Central memory CD8-positive, alpha-beta T cell (primary cell): Measurements from ENCODE around the gene SF1.
A peak's percentile ranks its signal among the peaks of the same experiment; 100 is the strongest.

Experiments
- ATAC-seq: fragments of 150-1000 bp; cut with Tn5 transposase; replicated peaks from 2 replicates; pipeline ENCODE4 v1.10.0; 2022; ENCODE audit warnings: mild to moderate bottlenecking, moderate FRiP score, moderate number of reproducible peaks; ENCODE audit not compliant: poor library complexity, severe bottlenecking; ENCODE audit errors: extremely low read depth
- DNase-seq, 2 donors: peaks; one replicate each; pipeline ENCODE4 v3.0.0; 2021; ENCODE audit warnings: low spot score in 2 of 2
- H3K27ac Mint-ChIP-seq: one replicate; pipeline ENCODE4 v1.8.0; 2022; ENCODE audit warnings: low read depth, mild to moderate bottlenecking, moderate library complexity, mixed read lengths
- H3K27me3 Mint-ChIP-seq: one replicate; pipeline ENCODE4 v1.8.0; 2022; ENCODE audit warnings: mixed read lengths
- H3K36me3 Mint-ChIP-seq: one replicate; pipeline ENCODE4 v1.8.0; 2022; ENCODE audit warnings: mild to moderate bottlenecking, moderate library complexity, mixed read lengths; ENCODE audit not compliant: insufficient read depth
- H3K4me1 Mint-ChIP-seq: one replicate; pipeline ENCODE4 v1.8.0; 2022; ENCODE audit warnings: mixed read lengths
- H3K4me3 Mint-ChIP-seq: one replicate; pipeline ENCODE4 v1.8.0; 2022; ENCODE audit warnings: mild to moderate bottlenecking, moderate library complexity, mixed read lengths
- H3K9me3 Mint-ChIP-seq: one replicate; pipeline ENCODE4 v1.8.0; 2022; ENCODE audit warnings: mixed read lengths

SF1 gene

GRCh38 chr11:64786308-64786707, 8.0 kb upstream of the SF1 start:
- Mint-ChIP-seq H3K36me3 (peaks cover 6% of the 10 kb centered on the region), H3K27ac (peak overlapping the region; percentile 19), H3K27me3 (no peaks in the 10 kb centered on the region), H3K4me3 (no peak overlapping the region), H3K9me3 (no peaks in the 10 kb centered on the region), H3K4me1 (peaks cover 4% of the 10 kb centered on the region)
- DNase-seq: no peak
- ATAC-seq: no peak

DNA sequence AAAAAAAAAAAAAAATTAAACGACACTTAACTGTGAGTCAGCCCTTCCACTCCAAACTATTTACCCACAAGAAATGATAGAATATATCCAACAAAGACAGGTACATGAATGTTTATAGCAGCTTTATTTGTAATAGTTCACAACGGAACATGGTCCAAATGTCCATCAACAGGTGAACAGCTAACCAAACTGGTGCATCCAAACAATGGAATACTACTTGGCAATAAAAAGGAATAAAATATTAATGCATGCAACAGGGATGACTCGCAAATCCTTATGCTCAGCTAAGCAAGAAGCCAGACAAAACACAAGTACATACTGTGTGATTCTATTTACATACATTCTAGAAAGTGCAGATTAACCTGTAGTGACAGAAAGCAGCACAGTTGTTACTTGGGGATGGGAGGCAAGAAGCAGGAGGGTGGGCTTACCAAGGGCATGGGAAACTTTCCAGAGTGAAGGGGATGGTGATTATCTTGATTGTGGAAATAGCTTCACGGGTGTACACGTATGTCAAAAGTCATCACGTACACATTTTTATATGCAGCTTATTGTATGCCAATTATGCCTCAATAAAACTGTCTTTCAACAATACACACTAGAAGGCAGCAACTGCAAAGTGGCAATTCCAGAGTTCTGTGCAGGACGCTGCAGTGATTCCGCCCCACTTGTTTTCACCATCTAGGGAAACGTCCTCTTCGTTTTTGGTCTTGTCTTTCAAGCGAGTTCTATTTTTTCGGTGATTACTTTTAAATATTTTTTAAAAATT, 6.7 kb upstream of the SF1 start:
- H3K27me3 Mint-ChIP-seq: no peaks in the 10 kb centered on the region
- H3K4me1 Mint-ChIP-seq: peaks cover 11% of the 10 kb centered on the region
- no peaks in the 10 kb centered on the region for H3K36me3 Mint-ChIP-seq
- DNase-seq (no peak), ATAC-seq (no peak)
- no peak overlapping the region for H3K4me3 Mint-ChIP-seq
- no peaks in the 10 kb centered on the region for H3K9me3 Mint-ChIP-seq
- H3K27ac Mint-ChIP-seq: no peak overlapping the region

- Mint-ChIP-seq H3K9me3 (no peaks in the 10 kb centered on the region), H3K4me3 (peak overlapping the region; percentile 89), H3K27me3 (no peaks in the 10 kb centered on the region), H3K4me1 (peaks cover 61% of the 10 kb centered on the region), H3K27ac (peak overlapping the region; percentile 100), H3K36me3 (peaks cover 59% of the 10 kb centered on the region)
- no peak for DNase-seq
- ATAC-seq: peak; percentile 1
Measured at GRCh38 chr11:64778223-64778472, 194 bp downstream of the SF1 start.

- Mint-ChIP-seq H3K27me3 (no peaks in the 10 kb centered on the region), H3K4me1 (peaks cover 66% of the 10 kb centered on the region), H3K27ac (peak overlapping the region; percentile 93), H3K4me3 (peak overlapping the region; percentile 91), H3K9me3 (no peaks in the 10 kb centered on the region), H3K36me3 (peaks cover 64% of the 10 kb centered on the region)
- ATAC-seq (peak; percentile 6), DNase-seq (peak; percentile 63 to 70)
Measured at GRCh38 chr11:64777449-64778222, 706 bp downstream of the SF1 start.

GRCh38 chr11:64776875-64777274, 1.5 kb downstream of the SF1 start:
- peak overlapping the region; percentile 93 for H3K27ac Mint-ChIP-seq
- H3K4me3 Mint-ChIP-seq: peak overlapping the region; percentile 91
- no peaks in the 10 kb centered on the region for H3K27me3 Mint-ChIP-seq
- H3K4me1 Mint-ChIP-seq: peaks cover 73% of the 10 kb centered on the region
- H3K9me3 Mint-ChIP-seq: no peaks in the 10 kb centered on the region
- peaks cover 72% of the 10 kb centered on the region for H3K36me3 Mint-ChIP-seq
- ATAC-seq (no peak), DNase-seq (no peak)

DNA sequence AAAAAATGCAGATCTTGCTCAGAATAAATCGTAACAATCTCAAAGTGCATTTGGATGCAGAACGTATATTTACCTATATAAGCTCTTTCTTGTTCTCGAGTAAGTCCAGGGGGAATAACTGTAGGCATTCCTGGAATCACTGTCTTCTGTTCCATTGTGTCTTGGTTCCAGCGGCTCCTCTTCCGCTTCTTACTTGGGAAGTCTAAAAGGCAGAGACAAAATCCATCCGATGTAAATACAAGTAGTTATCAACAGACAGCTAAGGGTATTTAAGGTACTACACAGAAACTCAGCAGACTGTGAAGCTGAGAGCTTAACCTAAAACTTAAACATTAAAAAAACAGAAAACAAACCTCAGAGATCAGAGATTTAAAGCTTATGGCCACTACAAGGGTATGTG, 1.9 kb downstream of the SF1 start:
- Mint-ChIP-seq H3K27ac (peak overlapping the region; percentile 93), H3K27me3 (no peaks in the 10 kb centered on the region), H3K9me3 (no peaks in the 10 kb centered on the region), H3K36me3 (peaks cover 76% of the 10 kb centered on the region), H3K4me1 (peaks cover 78% of the 10 kb centered on the region), H3K4me3 (peak overlapping the region; percentile 91)
- no peak for DNase-seq
- ATAC-seq: no peak

- DNase-seq: no peak
- Mint-ChIP-seq H3K36me3 (peaks cover 92% of the 10 kb centered on the region), H3K9me3 (no peaks in the 10 kb centered on the region), H3K27ac (no peak overlapping the region), H3K27me3 (no peaks in the 10 kb centered on the region), H3K4me3 (peak overlapping the region; percentile 36), H3K4me1 (peaks cover 82% of the 10 kb centered on the region)
- ATAC-seq: no peak
Measured at GRCh38 chr11:64774144-64774543, 4.2 kb downstream of the SF1 start.

GRCh38 chr11:64772303-64773018, 5.9 kb downstream of the SF1 start:
- H3K27me3 Mint-ChIP-seq: no peaks in the 10 kb centered on the region
- no peaks in the 10 kb centered on the region for H3K9me3 Mint-ChIP-seq
- ATAC-seq (no peak), DNase-seq (no peak)
- peaks cover 98% of the 10 kb centered on the region for H3K36me3 Mint-ChIP-seq
- peaks cover 90% of the 10 kb centered on the region for H3K4me1 Mint-ChIP-seq
- no peak overlapping the region for H3K4me3 Mint-ChIP-seq
- H3K27ac Mint-ChIP-seq: peak overlapping the region; percentile 35

DNA sequence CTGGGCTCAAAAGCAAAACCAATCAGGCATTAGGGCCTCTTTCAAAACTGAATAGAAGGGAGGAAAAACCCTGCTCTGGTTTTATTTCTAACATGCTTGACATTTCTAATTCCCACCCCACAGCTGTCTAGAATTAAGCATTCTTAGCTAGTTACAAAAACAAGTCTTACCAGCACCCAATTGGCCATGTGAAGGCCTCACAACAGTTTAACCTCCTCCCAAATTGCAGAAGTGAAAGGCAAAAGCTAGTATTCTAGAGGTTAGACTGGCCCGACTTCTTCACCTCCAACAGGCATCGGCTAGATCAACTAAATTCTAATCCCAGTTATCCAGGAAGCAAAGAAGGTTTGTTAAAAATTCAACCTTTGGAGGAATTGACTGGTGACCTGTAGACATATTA, 6.5 kb downstream of the SF1 start:
- peaks cover 88% of the 10 kb centered on the region for H3K4me1 Mint-ChIP-seq

GRCh38 chr11:64770120-64770519, 8.2 kb downstream of the SF1 start:
- ATAC-seq (no peak), DNase-seq (no peak)
- H3K27me3 Mint-ChIP-seq: no peaks in the 10 kb centered on the region
- peaks cover 96% of the 10 kb centered on the region for H3K36me3 Mint-ChIP-seq
- H3K9me3 Mint-ChIP-seq: no peaks in the 10 kb centered on the region
- no peak overlapping the region for H3K27ac Mint-ChIP-seq
- no peak overlapping the region for H3K4me3 Mint-ChIP-seq
- peaks cover 86% of the 10 kb centered on the region for H3K4me1 Mint-ChIP-seq

More for the DNA sequence above, 6.5 kb downstream of the SF1 start:
- no peak for ATAC-seq
- H3K36me3 Mint-ChIP-seq: peaks cover 97% of the 10 kb centered on the region
- no peak overlapping the region for H3K4me3 Mint-ChIP-seq
- peak overlapping the region; percentile 35 for H3K27ac Mint-ChIP-seq
- H3K27me3 Mint-ChIP-seq: no peaks in the 10 kb centered on the region
- DNase-seq: no peak
- no peaks in the 10 kb centered on the region for H3K9me3 Mint-ChIP-seq

GRCh38 chr11:64769283-64769682, 9.1 kb downstream of the SF1 start:
- Mint-ChIP-seq H3K9me3 (no peaks in the 10 kb centered on the region), H3K4me1 (peaks cover 88% of the 10 kb centered on the region), H3K27ac (peak overlapping the region; percentile 22), H3K36me3 (peaks cover 96% of the 10 kb centered on the region), H3K4me3 (peak overlapping the region; percentile 5), H3K27me3 (no peaks in the 10 kb centered on the region)
- DNase-seq (no peak), ATAC-seq (no peak)

DNA sequence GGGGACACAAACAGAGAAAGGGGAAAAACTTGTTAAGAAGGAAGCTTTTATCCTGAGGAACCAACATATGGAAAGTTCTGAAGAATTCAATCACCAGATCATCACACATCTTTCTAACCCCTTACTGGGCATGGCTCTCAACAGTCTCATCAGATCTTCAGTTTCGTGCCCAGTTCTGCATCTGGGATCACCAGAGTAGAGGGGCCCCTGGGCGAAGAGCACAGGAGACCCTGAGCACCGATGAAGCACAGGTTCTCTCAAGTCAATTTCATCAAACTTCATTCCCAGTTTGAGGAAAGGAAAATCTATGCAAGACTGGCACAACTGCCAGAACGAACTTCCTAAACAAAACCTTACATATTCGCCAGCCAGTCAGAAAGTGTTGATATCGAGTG, 10.0 kb downstream of the SF1 start:
- Mint-ChIP-seq H3K4me1 (peaks cover 88% of the 10 kb centered on the region), H3K27me3 (no peaks in the 10 kb centered on the region), H3K9me3 (no peaks in the 10 kb centered on the region), H3K4me3 (peak overlapping the region; percentile 71), H3K36me3 (peaks cover 95% of the 10 kb centered on the region), H3K27ac (peak overlapping the region; percentile 89)
- DNase-seq (no peak), ATAC-seq (no peak)
